K562 treated with DMSO at 1 percent for 12 hours (cell line): ENCODE data around the gene SCN4A. TPM values are rescaled to one million over a fixed set of nuclear protein-coding genes. Genes with fewer than 3 reads are reported as not detected.

Experiments
- total RNA-seq: library from RNA; unstranded; fragments of 300-600 nt; gene quantifications from 2 replicates; pipeline ENCODE4 v1.2.3, GENCODE V29; 2022; ENCODE audit not compliant: insufficient read depth

The SCN4A gene
- 0.22 and 0.44 TPM in 2 replicates for total RNA-seq

DNA sequence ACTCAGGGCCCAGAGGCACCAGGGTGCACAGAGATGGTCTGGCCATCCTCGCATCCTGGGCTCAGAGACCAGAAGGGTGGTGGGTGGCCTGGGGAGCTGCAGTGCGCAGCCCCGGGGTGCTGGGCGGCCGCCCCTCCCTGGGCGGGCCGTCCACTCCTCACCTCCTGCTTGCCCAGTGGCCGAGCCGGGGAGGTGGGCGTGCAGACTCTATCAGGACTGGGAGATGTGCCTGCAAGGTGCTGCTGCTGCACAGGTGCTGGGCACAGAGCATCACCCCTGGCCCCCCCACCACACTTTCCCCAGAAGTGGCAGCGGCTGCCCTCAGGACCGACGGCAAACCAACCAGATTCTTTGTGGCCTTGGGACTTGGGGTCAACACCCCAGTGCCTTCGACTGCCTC is at the start of gene SCN4A:
SCN4A (minus strand) TSS at position 123 of the 400 bp plus-strand sequence; CDS start at position 46, 77 bp downstream.

DNA sequence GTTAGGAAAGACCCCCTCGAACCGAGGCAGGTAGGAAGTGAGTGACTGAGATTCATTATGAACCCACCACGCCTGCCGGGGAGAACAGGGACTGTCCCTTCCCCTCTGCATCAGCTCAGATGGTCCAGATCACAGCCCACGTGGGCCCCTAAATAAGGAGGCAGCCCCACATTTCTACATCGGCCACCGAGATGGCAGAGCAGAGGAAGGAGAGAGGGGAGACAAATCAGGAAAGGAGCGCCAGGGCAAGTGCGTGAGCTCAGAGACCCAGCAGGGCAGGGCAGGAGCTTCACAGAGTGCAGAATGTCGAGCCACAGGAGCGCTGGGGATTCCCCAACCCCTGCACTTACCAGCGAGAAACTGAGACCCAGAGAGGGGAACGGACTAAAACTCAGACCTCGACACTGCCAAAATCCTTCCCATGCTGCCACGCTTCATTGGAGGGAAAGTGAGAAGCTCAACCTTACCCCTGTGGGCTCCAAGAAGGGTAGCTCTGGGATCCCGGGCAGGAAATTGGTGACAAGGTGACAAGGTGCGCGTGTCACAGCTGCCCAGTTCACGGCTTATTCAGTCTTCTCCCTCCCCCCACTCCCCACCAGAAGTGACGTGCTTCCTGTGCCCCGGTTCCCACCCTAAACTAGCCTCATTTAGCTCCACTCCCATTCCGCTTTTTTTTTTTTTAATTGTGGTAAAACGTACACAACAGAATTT is 47.5 kb upstream of the SCN4A start, which contains the start of gene ICAM2:
ICAM2 (minus strand) TSS at position 578 of the 711 bp plus-strand sequence. CDS start 13,942 bp downstream, outside the sequence.

DNA sequence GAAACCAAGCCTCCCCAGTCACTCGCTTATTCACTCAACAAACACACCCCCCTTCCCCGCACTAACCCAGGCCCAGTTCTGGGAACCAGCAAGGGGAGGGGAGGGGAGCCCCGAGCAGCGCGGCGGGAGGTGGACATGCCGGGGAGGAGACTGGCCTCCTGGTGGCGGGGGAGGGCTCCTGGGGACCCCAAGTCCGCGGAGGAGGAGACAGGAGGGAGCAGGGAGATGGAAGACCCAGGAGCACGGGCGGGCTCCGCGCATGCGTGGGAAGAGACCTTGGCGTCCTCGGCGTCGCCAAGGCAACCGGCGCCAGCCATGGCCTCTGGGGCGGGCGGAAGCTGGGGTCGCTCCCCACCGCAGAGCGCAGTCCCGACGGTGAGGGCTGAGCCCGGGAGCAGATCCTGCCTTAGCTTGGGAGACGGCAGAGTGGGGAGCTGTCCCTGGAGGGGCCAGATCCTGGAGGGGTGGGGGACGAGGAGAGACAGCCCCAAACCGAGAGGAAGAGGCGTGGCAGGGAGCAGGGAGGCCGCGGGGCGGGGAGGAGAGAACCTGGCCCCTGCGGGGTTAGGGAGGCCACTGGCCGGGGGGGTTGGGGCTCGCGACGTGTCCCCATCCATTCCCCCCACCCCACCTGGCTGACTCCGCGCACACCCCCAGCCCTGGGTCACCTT is 25.5 kb upstream of the SCN4A start, which contains the start of gene PRR29:
PRR29 (plus strand) TSS at position 302 of the 671 bp plus-strand sequence; CDS start at position 316, 14 bp downstream.

DNA sequence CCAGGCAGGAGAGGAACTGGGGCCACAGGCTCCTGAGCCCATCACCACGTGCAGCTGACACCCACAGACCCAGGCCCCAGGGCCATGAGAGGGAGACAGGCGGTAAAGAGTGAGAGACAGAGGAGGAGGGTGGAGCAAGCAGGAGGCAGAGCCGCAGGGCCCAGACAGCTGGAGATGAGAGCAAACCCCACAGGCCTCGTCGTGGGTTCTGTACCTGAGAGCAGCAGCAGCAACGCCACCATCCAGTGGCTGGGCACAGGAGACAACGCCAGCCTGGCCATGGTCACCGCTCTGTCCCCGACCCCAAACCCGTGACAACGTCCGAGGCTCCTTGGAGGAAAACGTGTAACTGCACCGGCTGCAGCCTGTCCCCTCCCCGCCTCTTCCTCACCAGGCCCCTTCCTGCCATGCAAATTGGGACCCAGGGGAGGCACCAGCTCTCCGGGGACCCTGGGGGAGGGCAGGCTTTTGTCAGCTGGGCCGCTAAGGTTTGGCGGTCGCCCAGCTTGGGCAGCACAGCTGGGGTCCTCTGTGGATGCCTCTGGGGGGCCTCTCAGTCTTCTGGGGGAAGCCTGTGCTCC is 40.6 kb downstream of the SCN4A start, which contains the start of gene CD79B:
CD79B (minus strand) TSS at position 351 of the 581 bp plus-strand sequence; CDS start at position 281, 70 bp downstream.

DNA sequence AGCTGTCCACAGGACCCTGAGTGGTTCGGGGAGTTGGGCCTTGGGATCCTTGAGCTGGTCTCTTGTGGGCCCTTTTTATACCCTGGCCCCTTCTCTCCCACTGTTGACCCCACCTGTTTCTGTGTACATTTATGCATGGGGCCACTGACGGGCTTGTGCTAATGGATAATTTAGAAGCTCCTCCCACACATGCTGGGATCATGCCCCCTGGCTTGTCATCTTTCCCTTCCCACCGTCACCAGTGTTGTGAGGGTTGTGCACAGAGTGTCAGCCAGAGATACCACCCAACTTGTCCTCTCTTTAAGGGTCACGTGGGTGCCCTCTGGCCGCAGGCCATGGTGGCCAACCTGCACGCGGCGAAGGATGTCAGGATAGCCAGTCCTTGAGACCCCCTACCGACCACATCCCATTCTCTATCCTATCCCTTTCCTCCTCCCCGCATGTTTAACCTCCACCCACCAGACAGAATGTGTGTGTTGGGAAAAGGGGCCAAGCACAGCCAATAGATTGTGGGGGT is 53.9 kb downstream of the SCN4A start, which contains the start of gene GH1:
GH1 (minus strand) TSS at position 51 of the 517 bp plus-strand sequence. CDS start 63 bp downstream, outside the sequence.

DNA sequence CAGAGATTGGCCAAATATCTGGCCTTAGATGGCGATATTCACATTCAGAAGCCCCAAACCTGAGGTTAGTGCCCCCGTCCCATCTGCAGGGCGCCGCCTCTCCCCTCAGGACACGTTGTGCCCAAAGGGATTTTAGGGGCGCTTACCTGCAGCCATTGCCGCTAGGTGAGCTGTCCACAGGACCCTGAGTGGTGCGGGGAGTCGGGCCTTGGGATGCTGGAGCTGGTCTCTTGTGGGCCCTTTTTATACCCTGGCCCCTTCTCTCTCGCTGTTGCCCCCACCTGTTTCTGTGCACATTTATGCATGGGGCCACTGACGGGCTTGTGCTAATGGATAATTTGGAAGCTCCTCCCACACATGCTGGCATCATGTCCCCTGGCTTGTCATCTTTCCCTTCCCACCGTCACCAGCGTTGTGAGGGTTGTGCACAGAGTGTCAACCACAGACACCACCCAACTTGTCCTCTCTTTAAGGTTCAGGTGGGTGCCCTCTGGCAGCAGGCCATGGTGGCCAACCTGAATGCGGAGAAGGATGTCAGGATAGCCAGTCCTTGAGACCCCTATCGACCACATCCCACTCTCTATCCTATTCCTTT is 61.6 kb downstream of the SCN4A start, which contains the start of gene CSHL1:
CSHL1 (minus strand) TSS at position 218 of the 595 bp plus-strand sequence; CDS start at position 156, 62 bp downstream.

DNA sequence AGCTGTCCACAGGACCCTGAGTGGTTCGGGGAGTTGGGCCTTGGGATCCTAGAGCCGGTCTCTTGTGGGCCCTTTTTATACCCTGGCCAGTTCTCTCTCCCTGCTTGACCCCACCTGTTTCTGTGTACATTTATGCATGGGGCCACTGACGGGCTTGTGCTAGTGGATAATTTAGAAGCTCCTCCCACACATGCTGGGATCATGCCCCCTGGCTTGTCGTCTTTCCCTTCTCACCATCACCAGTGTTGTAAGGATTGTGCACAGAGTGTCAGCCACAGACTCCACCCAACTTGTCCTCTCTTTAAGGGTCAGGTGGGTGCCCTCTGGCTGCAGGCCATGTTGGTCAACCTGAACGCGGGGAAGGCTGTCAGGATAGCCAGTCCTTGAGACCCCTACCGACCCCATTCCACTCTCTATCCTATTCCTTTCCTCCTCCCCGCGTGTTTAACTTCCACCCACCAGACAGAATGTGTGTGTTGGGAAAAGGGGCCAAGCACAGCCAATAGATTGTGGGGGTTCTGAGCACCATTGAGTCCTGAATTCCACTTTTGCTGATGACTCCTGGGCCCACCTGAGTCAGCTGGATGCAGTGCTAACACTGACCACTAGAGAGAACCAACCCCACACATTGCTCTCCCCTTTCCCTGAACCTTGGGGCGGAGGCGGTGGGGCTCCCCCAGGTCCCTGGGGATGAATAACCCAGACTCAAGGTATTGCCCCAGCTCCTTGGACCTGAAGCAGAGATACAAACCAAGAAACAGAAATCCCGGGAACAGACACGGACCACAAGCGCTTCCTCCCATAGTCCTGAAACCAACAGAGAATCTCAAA is 76.0 kb downstream of the SCN4A start, which contains the start of gene CSH1:
CSH1 (minus strand) TSS at position 51 of the 831 bp plus-strand sequence. CDS start 63 bp downstream, outside the sequence.

Other genes with a start within 250 kb of the SCN4A start
- 24.8 and 42.2 TPM in 2 replicates for gene STRADA, start 231.1 kb downstream of the SCN4A start, total RNA-seq
- gene CCDC47, start 199.3 kb downstream of the SCN4A start, total RNA-seq: 29.2 and 72.5 TPM in 2 replicates
- gene DDX42, start 198.7 kb downstream of the SCN4A start, total RNA-seq: 21.4 and 68.9 TPM in 2 replicates
- gene PSMC5, start 145.5 kb downstream of the SCN4A start, total RNA-seq: 136 and 182 TPM in 2 replicates
- gene FTSJ3, start 145.3 kb downstream of the SCN4A start, total RNA-seq: 16.3 and 27.0 TPM in 2 replicates
- 58.2 and 91.2 TPM in 2 replicates for gene SMARCD2, start 130.2 kb downstream of the SCN4A start, total RNA-seq
- 0.41 TPM in 1 of 2 replicates, not detected in the other for gene CSH2, start 99.2 kb downstream of the SCN4A start, total RNA-seq
- not detected in 2 replicates for gene GH2, start 91.0 kb downstream of the SCN4A start, total RNA-seq
- not detected in 2 replicates for gene CSH1, start 76.3 kb downstream of the SCN4A start, total RNA-seq
- not detected in 2 replicates for gene CSHL1, start 61.7 kb downstream of the SCN4A start, total RNA-seq
- not detected in 2 replicates for gene GH1, start 54.1 kb downstream of the SCN4A start, total RNA-seq
- gene CD79B, start 40.6 kb downstream of the SCN4A start, total RNA-seq: not detected in 2 replicates
- gene PRR29, start 25.4 kb upstream of the SCN4A start, total RNA-seq: 0.81 and 3.2 TPM in 2 replicates
- gene ICAM2, start 47.7 kb upstream of the SCN4A start, total RNA-seq: 40.6 and 54.9 TPM in 2 replicates
- 7.9 and 18.9 TPM in 2 replicates for gene ERN1, start 157.2 kb upstream of the SCN4A start, total RNA-seq